OCI-LY3 (cell line): Measurements from ENCODE around the gene FAM204A.

Source experiments
- H2AFZ ChIP-seq: fragments of 200-600, 300-600 bp; shearing (Covaris generic); 2 replicates; pipeline ENCODE4 v1.6.0; 2014; ENCODE audit warnings: antibody characterized with exemption, low read depth, low read length
- H3K27ac ChIP-seq: fragments of 200-600, 300-600 bp; sonication (generic); 2 replicates; pipeline ENCODE4 v1.5.1; 2014; ENCODE audit warnings: mild to moderate bottlenecking, low read length, moderate library complexity, mixed read lengths
- H3K27me3 ChIP-seq: fragments of 200-600, 300-600 bp; sonication (generic); 2 replicates; pipeline ENCODE4 v1.6.1; 2014; ENCODE audit warnings: low read depth, low read length, mixed read lengths
- H3K36me3 ChIP-seq: fragments of 200-600, 300-600 bp; sonication (generic); replicated peaks from 2 replicates; pipeline ENCODE3; 2014; ENCODE audit warnings: low read depth, low read length, mixed read lengths
- H3K4me1 ChIP-seq: fragments of 300-600, 200-600 bp; sonication (generic); 2 replicates; pipeline ENCODE4 v1.6.1; 2014; ENCODE audit warnings: low read length, mixed read lengths
- H3K4me2 ChIP-seq: fragments of 200-600, 300-600 bp; sonication (generic); 2 replicates; pipeline ENCODE4 v1.6.1; 2014; ENCODE audit warnings: low read length, mixed read lengths
- H3K4me3 ChIP-seq: fragments of 300-600, 200-600 bp; sonication (generic); 2 replicates; pipeline ENCODE4 v1.5.1; 2014; ENCODE audit warnings: antibody characterized with exemption, mild to moderate bottlenecking, low read length, moderate library complexity
- H3K79me2 ChIP-seq: fragments of 300-600, 200-600 bp; shearing (Covaris generic); 2 replicates; pipeline ENCODE4 v1.6.1; 2014; ENCODE audit warnings: mild to moderate bottlenecking, low read length, mixed read lengths
- H3K9ac ChIP-seq: fragments of 300-600, 200-600 bp; shearing (Covaris generic); 2 replicates; pipeline ENCODE4 v1.6.0; 2014; ENCODE audit warnings: mild to moderate bottlenecking, low read length, moderate library complexity
- H3K9me3 ChIP-seq: fragments of 200-600, 300-600 bp; shearing (Covaris generic); 2 replicates; pipeline ENCODE4 v1.6.1; 2014; ENCODE audit warnings: low read length, mixed read lengths; ENCODE audit not compliant: insufficient read depth
- H4K20me1 ChIP-seq: fragments of 200-600, 300-600 bp; sonication (generic); 2 replicates; pipeline ENCODE4 v1.6.1; 2016; ENCODE audit warnings: low read length, mixed read lengths; ENCODE audit not compliant: insufficient read depth
- CTCF ChIP-seq: fragments of 200-600, 300-600 bp; sonication (generic); IDR thresholded peaks from 2 replicates; pipeline ENCODE4 v1.5.1; 2014; ENCODE audit warnings: antibody characterized with exemption, low read length, low read depth
- EZH2phosphoT487 ChIP-seq: fragments of 200-600 bp; shearing (Covaris generic); IDR thresholded peaks from 2 replicates; pipeline ENCODE4 v1.6.1; 2018; ENCODE audit warnings: antibody characterized with exemption, mixed run types, low read depth

The FAM204A gene

GRCh38 chr10:118255355-118255754 is 86.8 kb downstream of the FAM204A start:
- H3K27me3 ChIP-seq: no peaks in the 10 kb centered on the region

GRCh38 chr10:118254654-118255053 is 87.5 kb downstream of the FAM204A start:
- Histone ChIP-seq H3K9ac (no peak overlapping the region), H3K36me3 (no peaks in the 10 kb centered on the region), H3K79me2 (no peaks in the 10 kb centered on the region), H3K27ac (no peak overlapping the region), H3K4me2 (no peak overlapping the region), H3K27me3 (no peaks in the 10 kb centered on the region), H4K20me1 (no peaks in the 10 kb centered on the region), H3K4me1 (no peaks in the 10 kb centered on the region), H3K4me3 (no peak overlapping the region), H3K9me3 (no peaks in the 10 kb centered on the region), H2AFZ (no peak overlapping the region)
- TF ChIP-seq EZH2phosphoT487 (no peak), CTCF (no peak)

More at GRCh38 chr10:118255355-118255754, 86.8 kb downstream of the FAM204A start:
- Histone ChIP-seq H3K4me1 (no peaks in the 10 kb centered on the region), H3K9me3 (no peaks in the 10 kb centered on the region), H3K4me3 (no peak overlapping the region), H2AFZ (no peak overlapping the region), H3K79me2 (no peaks in the 10 kb centered on the region), H3K9ac (no peak overlapping the region), H4K20me1 (no peaks in the 10 kb centered on the region), H3K36me3 (no peaks in the 10 kb centered on the region), H3K4me2 (no peak overlapping the region), H3K27ac (no peak overlapping the region)
- no peak for TF ChIP-seq CTCF
- TF ChIP-seq EZH2phosphoT487: no peak

GRCh38 chr10:118253397-118253796 is 88.7 kb downstream of the FAM204A start:
- H3K36me3 ChIP-seq: no peaks in the 10 kb centered on the region
- no peaks in the 10 kb centered on the region for H3K4me1 ChIP-seq
- H3K79me2 ChIP-seq: no peaks in the 10 kb centered on the region
- H3K4me2 ChIP-seq: no peak overlapping the region
- no peaks in the 10 kb centered on the region for H3K9me3 ChIP-seq
- no peak overlapping the region for H3K4me3 ChIP-seq
- TF ChIP-seq CTCF (no peak), EZH2phosphoT487 (no peak)
- H2AFZ ChIP-seq: no peak overlapping the region
- no peak overlapping the region for H3K27ac ChIP-seq
- no peak overlapping the region for H3K9ac ChIP-seq
- no peaks in the 10 kb centered on the region for H3K27me3 ChIP-seq
- no peaks in the 10 kb centered on the region for H4K20me1 ChIP-seq

- Histone ChIP-seq H3K4me1 (no peaks in the 10 kb centered on the region), H3K27ac (no peak overlapping the region), H4K20me1 (no peaks in the 10 kb centered on the region), H3K9ac (no peak overlapping the region), H3K4me3 (no peak overlapping the region), H3K36me3 (no peaks in the 10 kb centered on the region), H3K9me3 (no peaks in the 10 kb centered on the region), H3K27me3 (no peaks in the 10 kb centered on the region), H2AFZ (no peak overlapping the region), H3K79me2 (no peaks in the 10 kb centered on the region), H3K4me2 (no peak overlapping the region)
- TF ChIP-seq EZH2phosphoT487: no peak
- no peak for TF ChIP-seq CTCF
These were observed 90.3 kb downstream of the FAM204A start for GRCh38 chr10:118251791-118252190.
